ENCODE data around the gene KCNQ1. TPM values are rescaled to one million over a fixed set of nuclear protein-coding genes. Genes with fewer than 3 reads are reported as not detected.

Gene KCNQ1
- total and polyA plus RNA-seq, 2 of the 13 experiments (the other 11 are each of a cell fraction or from before 2014, with no cell fraction given) = 0.02 to 0.08 TPM

DNA sequence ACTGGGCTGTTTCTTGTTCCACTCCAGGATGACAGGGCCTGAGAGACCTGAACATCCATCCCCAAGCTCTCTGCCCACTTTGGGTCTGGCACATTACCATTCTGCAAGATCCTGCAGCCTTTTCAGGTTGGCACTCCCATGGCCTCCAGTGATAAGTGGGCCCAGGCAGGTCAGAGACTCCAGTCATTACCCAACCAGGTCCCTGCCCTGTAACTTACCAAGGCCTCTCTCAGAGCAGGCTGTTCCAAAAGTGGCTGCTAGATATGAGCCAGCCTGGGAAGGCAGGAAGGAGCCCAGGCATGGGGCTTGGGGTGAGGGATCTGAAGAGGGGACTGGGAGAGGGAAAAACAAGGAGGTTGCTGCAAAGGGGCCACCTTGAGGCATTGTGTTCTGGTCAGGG is 219.1 kb downstream of the KCNQ1 start (continued):
- TF ChIP-seq, protein P1, sequence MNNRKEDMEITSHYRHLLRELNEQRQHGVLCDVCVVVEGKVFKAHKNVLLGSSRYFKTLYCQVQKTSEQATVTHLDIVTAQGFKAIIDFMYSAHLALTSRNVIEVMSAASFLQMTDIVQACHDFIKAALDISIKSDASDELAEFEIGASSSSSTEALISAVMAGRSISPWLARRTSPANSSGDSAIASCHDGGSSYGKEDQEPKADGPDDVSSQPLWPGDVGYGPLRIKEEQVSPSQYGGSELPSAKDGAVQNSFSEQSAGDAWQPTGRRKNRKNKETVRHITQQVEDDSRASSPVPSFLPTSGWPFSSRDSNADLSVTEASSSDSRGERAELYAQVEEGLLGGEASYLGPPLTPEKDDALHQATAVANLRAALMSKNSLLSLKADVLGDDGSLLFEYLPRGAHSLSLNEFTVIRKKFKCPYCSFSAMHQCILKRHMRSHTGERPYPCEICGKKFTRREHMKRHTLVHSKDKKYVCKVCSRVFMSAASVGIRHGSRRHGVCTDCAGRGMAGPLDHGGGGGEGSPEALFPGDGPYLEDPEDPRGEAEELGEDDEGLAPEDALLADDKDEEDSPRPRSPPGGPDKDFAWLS (CRISPR knock-in tag; IDR thresholded peaks at IDR 0.05; ENCODE audit: borderline replicate concordance) = 0 out of 2 replicates have a peak, but pooled peaks have one; percentile 35
- TF ChIP-seq ONECUT2 (CRISPR knock-in tag; IDR thresholded peaks at IDR 0.05) (no peak), RBM39 (IDR thresholded peaks at IDR 0.05; ENCODE audit: low read depth, low read length, poor library complexity, severe bottlenecking) (peak; percentile 31)

DNA sequence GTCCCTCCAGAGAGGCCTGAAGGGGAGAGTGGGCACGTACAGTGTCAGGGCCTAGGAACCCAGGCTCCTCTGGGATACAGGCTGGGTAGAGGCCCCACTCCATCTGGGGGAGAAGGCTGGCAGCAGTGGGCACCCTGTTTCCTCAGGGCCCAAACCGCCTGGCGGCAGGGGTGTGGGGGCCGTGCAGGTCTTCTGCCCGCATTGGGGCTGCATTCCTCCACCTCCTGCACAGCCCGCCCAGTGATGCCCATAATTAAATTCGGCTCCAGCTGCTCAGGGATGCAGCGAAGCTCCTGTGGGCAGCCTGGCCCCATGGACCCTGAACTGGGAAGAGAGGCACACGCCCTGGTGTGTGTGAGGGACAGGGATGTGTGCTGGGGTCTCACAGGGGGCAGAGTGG is 219.6 kb downstream of the KCNQ1 start:
- no peak for FAIRE-seq
- no peak overlapping the region for H3K4me2 ChIP-seq (ENCODE audit: low read depth, low read length)
- ChIA-PET POLR2A (interaction anchor here (1.0 kb wide), 1 partner anchor 29 kb away, joined by 3 read pairs; no protein-coding TSS in a partner anchor), CTCF (ENCODE audit: low intra/inter-chr PET ratio, low total read pairs) (no interaction called here)
- peaks cover 68% of the 10 kb centered on the region for H3K4me1 ChIP-seq (ENCODE audit: insufficient read depth, low read length)
- intact Hi-C loops (cut with micrococcal nuclease; ENCODE audit: unreplicated experiment) (no loop called here), in situ Hi-C loops (cut with HindIII; ENCODE audit: extremely low pct_ligation_motif_present, low pct_unique_long_range_greater_than_20kb) (loop anchor here (10.0 kb wide), 1 partner anchor 130 kb away; no protein-coding TSS in a partner anchor)
- H3K27me3 ChIP-seq (ENCODE audit: control insufficient read depth in 1 of 2, insufficient read depth in 2 of 2, low read length in 2 of 2) = no peaks in the 10 kb centered on the region
- no peaks in the 10 kb centered on the region for H3K9me3 ChIP-seq (ENCODE audit: low read length)
- no peak overlapping the region for H3K9ac ChIP-seq (ENCODE audit: insufficient read depth, low read depth, low read length)
- peaks cover 91% of the 10 kb centered on the region for H4K20me1 ChIP-seq (ENCODE audit: insufficient read depth, low read length)
- no peak overlapping the region for H3K4me3 ChIP-seq (replicated peaks in 1 of 3; ENCODE audit: insufficient read depth in 1 of 3, low read depth in 2 of 3, low read length in 3 of 3)
- H3K79me2 ChIP-seq (ENCODE audit: insufficient read depth, low read length) = peaks cover 47% of the 10 kb centered on the region
- no peak overlapping the region for H3K27ac ChIP-seq (ENCODE audit: extremely low read length, insufficient read depth, low read length)
- BruUV-seq (replicated peaks) = no TSS peak
- WGBS (ENCODE audit: low lambda C conversion rate) = 100% methylated on average over 2 of the region's 9 CpGs
- no peak for DNase-seq (ENCODE audit: low spot score)
- peaks cover 21 to 69% of the 10 kb centered on the region in 2 experiments for H3K36me3 ChIP-seq (replicated peaks in 1 of 2; ENCODE audit: control insufficient read depth in 1 of 2, insufficient read depth in 2 of 2, low read length in 2 of 2)
- peak; percentile 1; the same call in 1 of the 3 replicates for ATAC-seq
- no peak overlapping the region for H2AFZ ChIP-seq (ENCODE audit: low read length)
- TF ChIP-seq RFX5 (IDR thresholded peaks at IDR 0.05; ENCODE audit: low read depth, low read length) (no peak), ZNF354B (CRISPR knock-in tag; IDR thresholded peaks at IDR 0.05) (no peak), ZNF589 (CRISPR knock-in tag; conservative IDR thresholded peaks at IDR 0.05) (no peak), RBM22 (optimal IDR thresholded peaks at IDR 0.05; ENCODE audit: low read length) (peak; percentile 12), HNRNPL (IDR thresholded peaks at IDR 0.05; ENCODE audit: low read depth, low read length) (peak; percentile 79), POLR2G (IDR thresholded peaks at IDR 0.05; ENCODE audit: low read depth, low read length) (peak; percentile 32; the same call in 1 of the 2 replicates), ATM (IDR thresholded peaks at IDR 0.05; ENCODE audit: borderline replicate concordance) (no peak), KLF13 (CRISPR knock-in tag; IDR thresholded peaks at IDR 0.05) (no peak), U2AF1 (optimal IDR thresholded peaks at IDR 0.05; ENCODE audit: low read depth, low read length) (no peak)
- TF ChIP-seq, protein P2, sequence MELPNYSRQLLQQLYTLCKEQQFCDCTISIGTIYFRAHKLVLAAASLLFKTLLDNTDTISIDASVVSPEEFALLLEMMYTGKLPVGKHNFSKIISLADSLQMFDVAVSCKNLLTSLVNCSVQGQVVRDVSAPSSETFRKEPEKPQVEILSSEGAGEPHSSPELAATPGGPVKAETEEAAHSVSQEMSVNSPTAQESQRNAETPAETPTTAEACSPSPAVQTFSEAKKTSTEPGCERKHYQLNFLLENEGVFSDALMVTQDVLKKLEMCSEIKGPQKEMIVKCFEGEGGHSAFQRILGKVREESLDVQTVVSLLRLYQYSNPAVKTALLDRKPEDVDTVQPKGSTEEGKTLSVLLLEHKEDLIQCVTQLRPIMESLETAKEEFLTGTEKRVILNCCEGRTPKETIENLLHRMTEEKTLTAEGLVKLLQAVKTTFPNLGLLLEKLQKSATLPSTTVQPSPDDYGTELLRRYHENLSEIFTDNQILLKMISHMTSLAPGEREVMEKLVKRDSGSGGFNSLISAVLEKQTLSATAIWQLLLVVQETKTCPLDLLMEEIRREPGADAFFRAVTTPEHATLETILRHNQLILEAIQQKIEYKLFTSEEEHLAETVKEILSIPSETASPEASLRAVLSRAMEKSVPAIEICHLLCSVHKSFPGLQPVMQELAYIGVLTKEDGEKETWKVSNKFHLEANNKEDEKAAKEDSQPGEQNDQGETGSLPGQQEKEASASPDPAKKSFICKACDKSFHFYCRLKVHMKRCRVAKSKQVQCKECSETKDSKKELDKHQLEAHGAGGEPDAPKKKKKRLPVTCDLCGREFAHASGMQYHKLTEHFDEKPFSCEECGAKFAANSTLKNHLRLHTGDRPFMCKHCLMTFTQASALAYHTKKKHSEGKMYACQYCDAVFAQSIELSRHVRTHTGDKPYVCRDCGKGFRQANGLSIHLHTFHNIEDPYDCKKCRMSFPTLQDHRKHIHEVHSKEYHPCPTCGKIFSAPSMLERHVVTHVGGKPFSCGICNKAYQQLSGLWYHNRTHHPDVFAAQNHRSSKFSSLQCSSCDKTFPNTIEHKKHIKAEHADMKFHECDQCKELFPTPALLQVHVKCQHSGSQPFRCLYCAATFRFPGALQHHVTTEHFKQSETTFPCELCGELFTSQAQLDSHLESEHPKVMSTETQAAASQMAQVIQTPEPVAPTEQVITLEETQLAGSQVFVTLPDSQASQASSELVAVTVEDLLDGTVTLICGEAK (IDR thresholded peaks at IDR 0.05) = no peak
- TF ChIP-seq, protein P2 (CRISPR knock-in tag; IDR thresholded peaks at IDR 0.05) = no peak

All from HepG2 (cell line).